ENCODE measurements around the gene ULK3.

The ULK3 gene

GRCh38 chr15:74840851-74841775, 1.8 kb downstream of the ULK3 start:
- no peak for DNase-seq (ENCODE audit: low read depth)

GRCh38 chr15:74839526-74840395, 3.2 kb downstream of the ULK3 start:
- DNase-seq (ENCODE audit: low read depth): no peak

DNA sequence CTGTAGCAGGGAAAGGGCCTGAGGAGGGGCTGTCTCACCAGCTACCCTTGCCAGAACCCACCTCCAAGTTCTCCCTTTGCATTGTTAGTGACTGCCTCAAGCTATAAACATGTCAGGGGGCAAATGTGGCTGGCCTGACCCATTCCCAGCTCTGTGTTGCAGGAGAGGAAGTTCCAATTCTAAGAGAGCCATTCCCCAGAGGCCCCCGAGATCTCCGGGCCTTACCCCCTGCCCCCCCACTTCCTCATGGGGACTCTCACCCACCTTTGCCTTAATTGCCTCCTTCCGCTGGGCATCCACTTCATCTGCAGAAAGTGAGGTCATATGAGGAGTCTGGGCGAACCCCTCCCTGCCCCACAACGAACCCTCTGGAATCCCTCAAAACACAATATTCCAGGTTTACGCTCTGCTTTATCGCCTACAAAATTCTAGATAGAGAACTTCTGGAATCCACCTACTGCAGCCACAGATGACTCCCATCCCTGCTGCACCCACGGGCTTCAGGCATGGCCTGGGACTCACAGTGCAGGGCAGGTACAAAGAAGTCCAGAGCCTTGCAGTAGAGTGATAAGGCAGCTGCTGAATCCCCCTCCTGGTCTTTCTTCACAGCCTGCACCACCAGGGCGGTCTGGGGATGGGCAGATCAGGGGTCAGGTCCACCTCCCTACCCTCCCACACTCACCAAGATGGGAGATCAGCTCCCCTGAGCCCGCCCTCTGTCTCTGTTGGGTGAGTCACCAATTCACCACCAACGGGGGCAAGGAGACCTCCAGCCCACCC, 4.0 kb downstream of the ULK3 start:
- DNase-seq (ENCODE audit: low read depth): no peak

- DNase-seq (ENCODE audit: low read depth): no peak
These were observed 4.8 kb downstream of the ULK3 start for GRCh38 chr15:74838137-74838516.

DNA sequence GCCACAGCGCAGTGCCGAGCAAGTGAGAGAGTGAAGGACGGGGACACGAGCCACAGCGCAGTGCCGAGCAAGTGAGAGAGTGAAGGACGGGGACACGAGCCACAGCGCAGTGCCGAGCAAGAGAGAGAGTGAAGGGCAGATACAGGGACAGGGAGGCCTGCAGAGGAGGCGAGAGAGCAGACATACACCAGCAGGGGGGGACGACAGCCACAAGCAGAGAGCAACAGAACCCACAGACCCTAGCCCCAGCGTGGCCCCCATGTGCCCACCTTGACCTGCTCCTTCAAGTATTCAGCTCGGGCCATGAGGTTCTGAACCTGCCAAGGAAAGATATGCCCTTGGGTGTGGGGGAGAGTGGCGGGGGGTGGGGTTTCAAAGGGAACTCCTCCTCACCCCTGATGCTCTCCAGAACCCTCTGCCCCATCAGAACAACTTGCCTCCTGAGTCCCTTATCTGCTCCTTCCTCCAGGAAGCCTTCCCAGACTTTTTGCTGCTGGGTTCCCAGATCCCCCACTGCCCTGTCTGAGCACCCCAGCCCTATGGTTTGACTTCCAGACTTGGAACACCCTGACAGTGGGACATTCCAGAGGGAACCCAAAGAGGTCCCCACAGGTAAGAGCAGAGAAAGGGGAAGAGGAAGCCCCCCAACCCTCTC, 5.3 kb downstream of the ULK3 start:
- DNase-seq (ENCODE audit: low read depth): no peak

DNA sequence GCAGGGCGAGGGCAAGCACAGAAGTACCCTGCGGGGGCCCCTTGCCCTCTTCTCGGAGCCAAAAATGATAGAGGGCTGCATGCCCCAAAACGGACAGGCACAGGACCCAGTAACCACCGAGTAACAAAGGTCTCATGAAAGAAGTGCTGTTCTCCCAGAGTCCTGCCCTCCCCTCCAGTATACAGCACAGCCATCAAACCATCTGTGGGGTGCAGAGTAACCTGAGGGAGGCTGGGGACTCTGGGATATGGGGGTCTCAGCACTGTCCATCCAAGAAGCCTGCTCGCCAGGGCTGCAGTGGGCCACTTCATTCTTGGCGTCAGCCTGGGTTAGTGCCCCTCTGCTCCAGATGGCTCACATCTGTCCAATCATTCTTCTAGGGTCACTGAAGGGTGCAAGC, 6.1 kb downstream of the ULK3 start:
- DNase-seq (ENCODE audit: low read depth): no peak

GRCh38 chr15:74835312-74835823, 7.6 kb downstream of the ULK3 start:
- no peak for DNase-seq (ENCODE audit: low read depth)

DNA sequence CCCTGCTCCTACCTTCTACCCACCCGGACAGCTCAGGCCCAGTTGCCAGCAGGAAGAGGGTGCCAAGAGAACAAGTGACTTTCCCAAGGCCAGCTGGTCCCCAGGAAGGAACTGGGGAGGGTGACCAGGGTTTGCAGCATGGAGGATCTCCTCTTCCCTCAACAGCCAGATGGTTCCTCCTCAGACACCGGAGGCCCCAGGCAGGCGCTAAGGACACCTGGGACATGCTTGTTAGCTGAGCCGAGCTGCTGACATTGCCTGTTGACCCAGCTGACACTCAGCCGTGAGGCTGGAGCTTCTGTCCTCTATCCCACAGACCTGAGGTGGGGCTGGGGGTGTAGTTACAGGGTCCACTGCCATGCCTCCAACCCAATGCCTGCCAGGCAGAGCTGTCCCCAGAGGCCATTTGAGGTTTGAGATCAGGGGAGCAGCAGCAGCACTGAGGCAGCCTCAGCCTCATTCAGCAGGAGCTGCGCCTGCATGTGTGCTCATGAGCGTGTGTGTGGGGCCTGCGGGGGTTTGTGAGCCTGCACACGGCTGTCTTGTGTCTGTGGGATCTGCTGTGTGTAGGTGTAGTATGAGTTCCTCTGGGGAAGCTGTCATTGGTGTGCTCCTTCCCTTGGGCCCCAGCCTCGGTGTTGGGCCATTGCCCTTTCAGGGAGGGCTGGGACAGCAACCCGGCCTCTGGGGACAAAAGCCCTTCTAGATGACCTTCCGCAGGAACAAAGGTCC, 9.4 kb downstream of the ULK3 start:
- no peak for DNase-seq (ENCODE audit: low read depth)

DNA sequence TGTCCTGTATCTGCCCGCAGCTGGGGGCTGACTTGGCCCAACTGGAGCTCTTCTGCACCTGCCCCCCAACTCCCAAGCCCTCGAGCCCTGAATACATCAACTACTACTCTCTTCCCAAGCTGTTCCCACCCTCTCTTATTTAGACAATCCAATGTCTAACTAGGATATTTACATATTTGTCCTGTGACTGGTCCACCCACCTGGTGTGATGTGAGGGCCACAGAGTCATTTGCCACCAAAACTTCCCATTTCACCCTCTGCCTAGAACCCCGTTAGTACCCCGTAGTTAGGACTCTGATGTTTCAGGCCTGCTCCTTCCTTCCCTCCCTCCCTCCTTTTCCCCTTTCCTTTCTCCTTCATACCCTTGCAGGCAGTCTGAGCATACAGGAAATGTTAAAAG, 10.1 kb downstream of the ULK3 start:
- DNase-seq (ENCODE audit: low read depth): no peak

DNA sequence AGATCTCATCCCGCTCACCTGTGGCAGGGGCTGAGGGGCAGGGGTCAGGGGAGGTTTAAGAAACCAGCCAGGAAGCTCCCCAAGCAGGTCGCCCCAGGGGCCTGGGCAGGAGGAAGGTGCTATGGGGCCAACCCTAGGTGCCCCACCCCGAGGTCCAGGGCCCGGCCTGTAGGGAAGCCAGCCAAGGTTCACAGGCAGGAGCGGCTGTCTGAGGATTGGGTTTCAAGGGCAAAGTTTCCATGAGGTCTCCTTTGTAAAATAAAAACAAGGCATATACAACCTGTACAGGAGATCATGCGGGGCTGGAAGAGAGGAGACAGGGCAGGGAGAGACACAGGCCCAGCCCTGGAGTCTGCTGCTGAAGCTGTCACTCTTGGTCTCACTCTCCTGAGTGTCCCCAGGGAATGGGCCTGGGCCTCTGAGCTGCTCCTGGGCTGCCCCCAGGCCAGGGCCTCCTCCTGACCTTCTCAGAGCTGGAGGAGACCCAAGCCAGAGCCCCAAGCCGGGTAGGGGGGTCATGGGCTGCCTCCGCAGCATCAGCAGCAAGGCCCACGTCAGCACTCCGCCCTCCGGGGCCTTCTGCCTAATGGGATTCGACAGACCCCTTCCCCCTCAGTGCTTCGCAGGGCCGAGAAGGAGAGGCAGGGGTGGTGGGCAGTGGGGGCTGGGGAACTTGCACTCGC, 11.0 kb downstream of the ULK3 start:
- DNase-seq (ENCODE audit: low read depth): no peak

DNA sequence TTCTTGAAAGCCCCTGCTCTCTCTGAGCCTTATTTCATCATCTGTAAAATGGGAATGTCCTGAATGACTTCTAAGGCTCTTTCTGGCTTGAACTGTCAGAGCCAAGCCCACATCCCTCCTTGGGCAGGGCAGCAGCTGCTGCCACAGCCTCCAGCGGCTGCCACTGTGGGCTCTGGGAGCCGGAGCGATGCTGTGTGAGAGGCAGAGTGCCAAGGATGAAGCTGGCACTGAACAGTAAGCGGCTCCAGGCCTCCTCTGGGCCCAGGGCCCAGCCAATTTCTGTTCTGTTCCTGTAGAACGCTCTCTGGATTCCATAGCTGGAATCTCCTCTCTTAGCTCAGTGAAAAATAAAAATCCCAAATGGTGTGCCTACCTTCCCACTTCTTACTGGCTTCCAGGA, 12.1 kb downstream of the ULK3 start:
- no peak for DNase-seq (ENCODE audit: low read depth)

DNA sequence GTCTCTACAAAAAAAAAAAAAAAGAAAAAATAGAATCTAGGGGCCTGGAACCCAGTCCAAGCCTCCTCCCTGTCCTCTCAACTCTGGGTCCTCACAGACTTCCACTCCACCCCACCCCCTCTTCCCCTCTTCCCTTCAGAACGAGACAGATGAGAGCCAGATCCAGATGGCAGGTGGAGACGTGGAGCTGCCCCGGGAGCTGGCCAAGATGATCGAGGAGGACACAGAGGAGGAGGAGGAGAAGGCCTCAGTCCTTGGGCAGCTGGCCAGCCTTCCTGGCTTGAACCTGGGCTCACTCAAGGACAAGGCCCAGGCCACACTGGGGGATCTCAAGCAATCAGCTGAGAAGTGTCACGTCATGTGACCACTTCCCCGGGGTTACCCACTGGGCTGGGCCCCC, 13.0 kb downstream of the ULK3 start:
- no peak for DNase-seq (ENCODE audit: low read depth)

DNA sequence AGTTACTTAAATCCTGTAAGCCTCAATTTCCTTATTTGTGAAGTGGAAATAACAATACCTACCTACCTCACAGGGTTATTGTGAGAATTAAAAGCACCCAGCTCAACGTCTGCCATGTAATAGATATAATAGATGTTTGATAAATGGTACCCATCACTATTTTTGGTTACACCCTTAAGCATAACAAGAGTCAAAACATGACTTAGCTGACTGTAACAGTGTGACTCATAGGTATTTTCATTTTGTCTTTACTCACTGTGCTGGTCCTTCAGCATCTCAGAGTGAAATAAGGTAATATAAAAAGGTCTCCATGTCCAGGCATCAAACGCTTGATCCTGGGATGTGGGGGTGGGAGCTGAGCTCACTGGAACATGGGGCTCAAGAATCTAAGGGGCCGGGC, 13.5 kb downstream of the ULK3 start:
- no peak for DNase-seq (ENCODE audit: low read depth)

- DNase-seq (ENCODE audit: low read depth): no peak
These were observed 14.1 kb downstream of the ULK3 start for GRCh38 chr15:74828835-74829234.

GRCh38 chr15:74827614-74828013, 15.3 kb downstream of the ULK3 start:
- DNase-seq (ENCODE audit: low read depth): no peak

DNA sequence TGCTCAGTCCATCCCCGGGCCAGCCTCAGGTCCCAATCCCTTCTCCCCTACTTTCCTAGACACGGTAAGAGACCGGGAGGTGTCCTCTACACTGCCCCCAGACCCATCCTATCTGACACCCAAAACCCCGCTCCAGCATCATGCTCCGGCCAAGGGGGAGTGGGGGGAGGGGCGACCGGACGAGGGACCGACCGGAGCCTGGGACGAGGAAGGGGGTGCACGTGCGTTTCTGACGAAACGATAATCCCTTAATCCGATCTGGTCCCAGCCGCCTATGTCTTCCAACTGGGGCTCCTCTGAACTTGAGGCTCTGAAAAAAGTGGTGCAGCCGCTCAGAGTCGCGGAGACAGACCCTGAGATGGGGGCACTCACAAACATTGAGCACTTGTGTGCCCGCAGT, 16.0 kb downstream of the ULK3 start:
- DNase-seq (ENCODE audit: low read depth): no peak

- DNase-seq (ENCODE audit: low read depth): no peak
These were observed 16.6 kb downstream of the ULK3 start, which contains the start of gene CPLX3 for GRCh38 chr15:74826364-74826819. CPLX3 (plus strand) TSS chr15:74826627; CDS start chr15:74826704, 77 bp downstream.

DNA sequence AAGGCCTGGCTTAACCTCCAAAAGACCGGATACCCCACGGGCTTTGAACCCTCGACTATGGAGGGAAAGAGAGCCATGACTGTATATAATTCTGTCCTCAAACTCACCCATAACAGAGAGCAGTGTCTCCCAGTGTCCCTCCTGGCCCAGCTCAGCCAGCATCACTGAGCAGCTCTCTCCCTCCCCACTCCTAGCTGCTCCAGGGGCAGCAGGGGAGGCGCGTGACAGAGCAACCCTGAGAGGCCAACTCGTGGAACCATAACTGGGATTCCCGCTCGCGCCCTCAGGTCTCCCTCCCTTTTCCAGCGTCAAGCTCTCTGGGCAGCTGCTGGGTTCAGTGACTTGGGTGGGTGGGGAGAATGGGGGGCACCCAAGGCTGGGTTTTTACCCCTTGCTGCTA, 17.1 kb downstream of the ULK3 start:
- DNase-seq (ENCODE audit: low read depth): no peak

DNA sequence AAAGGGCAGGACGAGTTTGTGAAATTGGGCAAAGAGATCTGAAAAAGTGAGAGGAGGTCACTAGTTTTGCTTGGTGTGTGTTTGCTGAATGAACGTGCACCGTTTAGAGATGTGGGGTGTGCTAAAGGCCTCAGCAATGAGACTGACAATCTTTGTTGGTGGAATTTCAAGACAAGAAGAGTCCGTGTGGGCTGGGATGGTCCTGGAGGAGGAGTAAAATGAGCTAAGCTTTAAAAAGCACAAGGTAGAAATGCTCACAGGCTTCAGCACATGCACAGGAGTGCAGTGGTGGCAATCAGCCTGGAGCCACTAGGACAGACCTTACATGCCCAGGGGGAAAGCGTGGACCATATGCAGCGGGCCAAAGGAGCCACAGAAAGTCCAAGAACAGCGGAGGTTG, 18.0 kb downstream of the ULK3 start:
- no peak for DNase-seq (ENCODE audit: low read depth)

- no peak for DNase-seq (ENCODE audit: low read depth)
These were observed 19.6 kb downstream of the ULK3 start for GRCh38 chr15:74823324-74823723.

Data from stimulated activated CD8-positive, alpha-beta memory T cell treated with anti-CD3 and anti-CD28 coated beads, Interleukin-15, amount 100 ng/mL, for 24 hours (primary cell).